OCI-LY1 (cell line): ENCODE measurements around the gene NKTR.

ENCODE experiments used
- EZH2 ChIP-seq: fragments of 200-600 bp; sonication (generic), shearing (Covaris generic); IDR thresholded peaks from 2 replicates; pipeline ENCODE4 v1.8.0; 2017; ENCODE audit warnings: borderline replicate concordance, mixed run types, mild to moderate bottlenecking, antibody characterized with exemption, low read length, moderate library complexity, mixed read lengths
- TF ChIP-seq, protein P1 (sequence below): fragments of 200-600 bp; sonication (generic), shearing (Covaris generic); IDR thresholded peaks from 2 replicates; pipeline ENCODE4 v1.5.1; 2017; ENCODE audit warnings: mild to moderate bottlenecking, antibody characterized with exemption, low read length, moderate library complexity, mixed read lengths

DNA sequence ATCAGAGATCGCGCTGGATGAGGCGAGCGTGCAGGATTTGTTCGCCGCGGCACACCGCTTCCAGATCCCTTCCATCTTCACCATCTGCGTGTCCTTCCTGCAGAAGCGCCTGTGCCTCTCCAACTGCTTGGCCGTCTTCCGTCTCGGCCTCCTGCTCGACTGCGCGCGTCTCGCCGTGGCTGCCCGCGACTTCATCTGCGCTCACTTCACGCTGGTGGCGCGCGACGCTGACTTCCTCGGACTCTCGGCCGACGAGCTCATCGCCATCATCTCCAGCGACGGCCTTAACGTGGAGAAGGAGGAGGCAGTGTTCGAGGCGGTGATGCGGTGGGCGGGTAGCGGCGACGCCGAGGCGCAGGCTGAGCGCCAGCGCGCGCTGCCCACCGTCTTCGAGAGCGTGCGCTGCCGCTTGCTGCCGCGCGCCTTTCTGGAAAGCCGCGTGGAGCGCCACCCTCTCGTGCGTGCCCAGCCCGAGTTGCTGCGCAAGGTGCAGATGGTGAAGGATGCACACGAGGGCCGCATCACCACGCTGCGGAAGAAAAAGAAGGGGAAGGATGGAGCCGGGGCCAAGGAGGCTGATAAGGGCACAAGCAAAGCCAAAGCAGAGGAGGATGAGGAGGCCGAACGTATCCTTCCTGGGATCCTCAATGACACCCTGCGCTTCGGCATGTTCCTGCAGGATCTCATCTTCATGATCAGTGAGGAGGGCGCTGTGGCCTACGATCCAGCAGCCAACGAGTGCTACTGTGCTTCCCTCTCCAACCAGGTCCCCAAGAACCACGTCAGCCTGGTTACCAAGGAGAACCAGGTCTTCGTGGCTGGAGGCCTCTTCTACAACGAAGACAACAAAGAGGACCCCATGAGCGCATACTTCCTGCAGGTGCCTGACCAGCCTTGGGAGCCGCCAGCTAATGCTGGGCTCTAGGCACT lies 85.7 kb downstream of the NKTR start:
- TF ChIP-seq, protein P1, sequence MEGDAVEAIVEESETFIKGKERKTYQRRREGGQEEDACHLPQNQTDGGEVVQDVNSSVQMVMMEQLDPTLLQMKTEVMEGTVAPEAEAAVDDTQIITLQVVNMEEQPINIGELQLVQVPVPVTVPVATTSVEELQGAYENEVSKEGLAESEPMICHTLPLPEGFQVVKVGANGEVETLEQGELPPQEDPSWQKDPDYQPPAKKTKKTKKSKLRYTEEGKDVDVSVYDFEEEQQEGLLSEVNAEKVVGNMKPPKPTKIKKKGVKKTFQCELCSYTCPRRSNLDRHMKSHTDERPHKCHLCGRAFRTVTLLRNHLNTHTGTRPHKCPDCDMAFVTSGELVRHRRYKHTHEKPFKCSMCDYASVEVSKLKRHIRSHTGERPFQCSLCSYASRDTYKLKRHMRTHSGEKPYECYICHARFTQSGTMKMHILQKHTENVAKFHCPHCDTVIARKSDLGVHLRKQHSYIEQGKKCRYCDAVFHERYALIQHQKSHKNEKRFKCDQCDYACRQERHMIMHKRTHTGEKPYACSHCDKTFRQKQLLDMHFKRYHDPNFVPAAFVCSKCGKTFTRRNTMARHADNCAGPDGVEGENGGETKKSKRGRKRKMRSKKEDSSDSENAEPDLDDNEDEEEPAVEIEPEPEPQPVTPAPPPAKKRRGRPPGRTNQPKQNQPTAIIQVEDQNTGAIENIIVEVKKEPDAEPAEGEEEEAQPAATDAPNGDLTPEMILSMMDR: no peak
- no peak for TF ChIP-seq EZH2
